B cell (primary cell): Measurements from ENCODE around the gene ARHGAP6. TPM values are rescaled to one million over a fixed set of nuclear protein-coding genes. Genes with fewer than 3 reads are reported as not detected.

Experiments
- ATAC-seq: fragments of 200-7000 bp; cut with Tn5 transposase; one replicate; pipeline ENCODE4 v1.10.0; 2021; ENCODE audit warnings: low read depth, mild to moderate bottlenecking, moderate number of reproducible peaks, moderate library complexity
- CTCF ChIA-PET: fragments of 350-600 bp; sonication (Branson Sonifier 250); formaldehyde crosslinking; loops from one replicate; lab custom pipeline; 2021; ENCODE audit warnings: antibody characterized with exemption, inconsistent platforms; lab: Charles Lee
- POLR2A ChIA-PET: fragments of 350-600 bp; sonication (Branson Sonifier 250); formaldehyde crosslinking; loops from one replicate; lab custom pipeline; 2021; ENCODE audit warnings: antibody characterized with exemption; lab: Charles Lee
- DNase-seq: peaks from one replicate; pipeline ENCODE4 v3.0.0; 2013
- H2AFZ ChIP-seq: 2 replicates; pipeline ENCODE4 v1.6.1; 2012; ENCODE audit warnings: mild to moderate bottlenecking, low read depth, low read length; ENCODE audit not compliant: insufficient read depth, poor library complexity, severe bottlenecking
- H3K27ac ChIP-seq, 2 donors: 1 replicate in 1 of 2; 2 replicates in 1 of 2; pipeline ENCODE4 v1.5.1; 2012 to 2013; ENCODE audit warnings: low read length in 2 of 2, mild to moderate bottlenecking in 2 of 2, moderate library complexity in 1 of 2
- H3K27me3 ChIP-seq, 4 experiments: fragments of 200-600 bp in 1 of 4; sonication (generic) in 1 of 4; replicated peaks in 1 of 4; 1 replicate in 2 of 4; 2 replicates in 2 of 4; pipeline versions ENCODE4 v1.6.1 to v1.7.0; 2013 to 2016; ENCODE audit warnings: low read length in 3 of 4, mild to moderate bottlenecking in 2 of 4, mixed read lengths in 1 of 4, moderate library complexity in 1 of 4; ENCODE audit not compliant: insufficient read depth in 4 of 4, control insufficient read depth in 3 of 4; ENCODE audit errors: control extremely low read depth in 1 of 4
- H3K36me3 ChIP-seq, 2 experiments: replicated peaks in 1 of 2; 1 replicate in 1 of 2; 2 replicates in 1 of 2; pipeline versions ENCODE4 v1.6.1 to v1.7.1; 2013; ENCODE audit warnings: low read length in 1 of 2; ENCODE audit not compliant: insufficient read depth in 2 of 2, control insufficient read depth in 1 of 2; ENCODE audit errors: control extremely low read depth in 1 of 2, extremely low read depth in 1 of 2
- H3K4me1 ChIP-seq, 2 donors: fragments of 200-600 bp in 1 of 2; sonication (generic) in 1 of 2; 1 replicate in 1 of 2; 2 replicates in 1 of 2; pipeline versions ENCODE4 v1.5.1 to v1.6.1; 2013 to 2017; ENCODE audit warnings: low read length in 2 of 2; ENCODE audit not compliant: control insufficient read depth in 2 of 2, insufficient read depth in 2 of 2
- H3K4me2 ChIP-seq: replicated peaks from 2 replicates; pipeline ENCODE3; 2012; ENCODE audit warnings: mild to moderate bottlenecking, low read depth, low read length; ENCODE audit not compliant: poor library complexity, severe bottlenecking
- H3K4me3 ChIP-seq, 5 experiments: fragments of 200-600 bp in 1 of 5; sonication (generic) in 1 of 5; 1 replicate in 3 of 5; 2 replicates in 2 of 5; pipeline versions ENCODE4 v1.5.1 to v1.7.0; 2011 to 2016; ENCODE audit warnings: low read length in 4 of 5, mild to moderate bottlenecking in 4 of 5, low read depth in 2 of 5, control low read depth in 1 of 5, moderate library complexity in 1 of 5; ENCODE audit not compliant: insufficient read depth in 1 of 5; ENCODE audit errors: control extremely low read depth in 1 of 5, extremely low read depth in 1 of 5
- H3K79me2 ChIP-seq: fragments of 200-600 bp; sonication (generic); one replicate; pipeline ENCODE4 v1.6.0; 2016; ENCODE audit warnings: low read length; ENCODE audit not compliant: control insufficient read depth, insufficient read depth
- H3K9ac ChIP-seq: fragments of 200-600 bp; sonication (generic); 2 replicates; pipeline ENCODE4 v1.6.1; 2017; ENCODE audit warnings: mild to moderate bottlenecking, low read length, moderate library complexity
- H3K9me3 ChIP-seq, 3 donors: one replicate each; pipeline versions ENCODE4 v1.6.1 to v1.7.1; 2013; ENCODE audit warnings: low read length in 2 of 3; ENCODE audit not compliant: control insufficient read depth in 2 of 3, insufficient read depth in 1 of 3; ENCODE audit errors: control extremely low read depth in 1 of 3
- H4K20me1 ChIP-seq: 2 replicates; pipeline ENCODE4 v1.6.0; 2012; ENCODE audit warnings: mild to moderate bottlenecking, low read length; ENCODE audit not compliant: insufficient read depth, control insufficient read depth, poor library complexity, severe bottlenecking
- H3K27ac Mint-ChIP-seq: one replicate; pipeline ENCODE4 v1.8.0; 2021; ENCODE audit warnings: mixed read lengths
- H3K27me3 Mint-ChIP-seq: one replicate; pipeline ENCODE4 v1.8.0; 2021; ENCODE audit warnings: mixed read lengths
- H3K4me1 Mint-ChIP-seq: one replicate; pipeline ENCODE4 v1.8.0; 2021; ENCODE audit warnings: mixed read lengths
- H3K4me3 Mint-ChIP-seq: one replicate; pipeline ENCODE4 v1.8.0; 2021; ENCODE audit warnings: mixed read lengths
- H3K9me3 Mint-ChIP-seq: one replicate; pipeline ENCODE4 v1.8.0; 2022; ENCODE audit warnings: mixed read lengths; ENCODE audit not compliant: insufficient read depth
- EZH2 ChIP-seq: IDR thresholded peaks from 2 replicates; pipeline ENCODE4 v1.6.1; 2012; ENCODE audit warnings: borderline replicate concordance, low read depth, mild to moderate bottlenecking, moderate library complexity, low read length; ENCODE audit not compliant: insufficient read depth, poor library complexity, severe bottlenecking
- WGBS: methylation state at CpG from one replicate; pipeline ENCODE4 v1.1.5; 2013; ENCODE audit warnings: missing lambda C conversion rate; ENCODE audit not compliant: insufficient coverage; 5-methylcytosine and 5-hydroxymethylcytosine counted together
- intact Hi-C: fragments of 100-400 bp; cut with micrococcal nuclease; formaldehyde crosslinking; loops from one replicate; pipeline ENCODE4 v1.10.0; 2022
- polyA plus RNA-seq: library from polyadenylated mRNA; depleted of rRNA; stranded (reverse); fragments of >200 nt; gene quantifications from 2 replicates; pipeline ENCODE4 v1.2.3, GENCODE V29; 2012
- total RNA-seq, 2 donors: library from RNA; stranded (reverse); fragments of 120-200 nt in 1 of 2; gene quantifications; 1 replicate in 1 of 2; 2 replicates in 1 of 2; pipeline versions ENCODE4 v1.2.3 to v1.2.4, GENCODE V29; 2013 to 2022
- TF ChIP-seq, protein P1 (sequence below): fragments of 200-600 bp; IDR thresholded peaks from one replicate; pipeline ENCODE4 v1.8.0; 2022; ENCODE audit warnings: antibody characterized with exemption, mild to moderate bottlenecking

Gene ARHGAP6
- total and polyA plus RNA-seq, 2 donors (not counting 1 experiment from before 2014, with no cell fraction given) = 1.6 to 2.6 TPM

DNA sequence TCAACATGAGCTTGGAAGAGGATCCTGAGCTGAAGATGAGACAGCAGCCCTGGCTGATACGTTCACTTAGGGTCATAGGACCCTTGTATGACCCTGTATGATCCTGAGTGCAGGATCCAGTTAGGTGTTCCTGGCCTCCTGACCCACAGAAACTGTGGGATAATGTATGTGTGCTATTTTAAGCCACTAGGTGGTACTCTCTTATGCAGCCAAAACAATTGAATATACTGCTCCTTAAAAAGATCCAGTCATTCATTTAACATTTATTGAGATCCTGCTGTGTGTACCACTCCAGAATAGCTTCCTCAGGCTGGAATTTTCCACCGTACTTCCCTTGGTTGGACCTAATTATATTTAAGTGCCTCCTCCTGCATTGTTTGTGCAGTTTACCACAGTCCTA, 205.4 kb downstream of the ARHGAP6 start:
- CTCF ChIA-PET = no interaction called here
- Histone ChIP-seq H2AFZ (no peak overlapping the region), H3K27ac (no peak overlapping the region), H3K4me2 (no peak overlapping the region), H4K20me1 (no peaks in the 10 kb centered on the region), H3K9me3 (no peaks in the 10 kb centered on the region), H3K27me3 (no peaks in the 10 kb centered on the region), H3K4me1 (no peaks in the 10 kb centered on the region), H3K9ac (no peak overlapping the region), H3K79me2 (no peaks in the 10 kb centered on the region), H3K36me3 (no peaks in the 10 kb centered on the region), H3K4me3 (no peak overlapping the region)
- Mint-ChIP-seq H3K9me3 (no peaks in the 10 kb centered on the region), H3K4me3 (no peak overlapping the region), H3K4me1 (no peaks in the 10 kb centered on the region), H3K27ac (no peak overlapping the region), H3K27me3 (peaks cover 2% of the 10 kb centered on the region)
- intact Hi-C loops = no loop called here
- ATAC-seq (no peak), DNase-seq (no peak)
- POLR2A ChIA-PET = no interaction called here
- no CpG with 5 or more reads among the region's 2 CpGs for WGBS
- no peak for TF ChIP-seq EZH2
- TF ChIP-seq, protein P1, sequence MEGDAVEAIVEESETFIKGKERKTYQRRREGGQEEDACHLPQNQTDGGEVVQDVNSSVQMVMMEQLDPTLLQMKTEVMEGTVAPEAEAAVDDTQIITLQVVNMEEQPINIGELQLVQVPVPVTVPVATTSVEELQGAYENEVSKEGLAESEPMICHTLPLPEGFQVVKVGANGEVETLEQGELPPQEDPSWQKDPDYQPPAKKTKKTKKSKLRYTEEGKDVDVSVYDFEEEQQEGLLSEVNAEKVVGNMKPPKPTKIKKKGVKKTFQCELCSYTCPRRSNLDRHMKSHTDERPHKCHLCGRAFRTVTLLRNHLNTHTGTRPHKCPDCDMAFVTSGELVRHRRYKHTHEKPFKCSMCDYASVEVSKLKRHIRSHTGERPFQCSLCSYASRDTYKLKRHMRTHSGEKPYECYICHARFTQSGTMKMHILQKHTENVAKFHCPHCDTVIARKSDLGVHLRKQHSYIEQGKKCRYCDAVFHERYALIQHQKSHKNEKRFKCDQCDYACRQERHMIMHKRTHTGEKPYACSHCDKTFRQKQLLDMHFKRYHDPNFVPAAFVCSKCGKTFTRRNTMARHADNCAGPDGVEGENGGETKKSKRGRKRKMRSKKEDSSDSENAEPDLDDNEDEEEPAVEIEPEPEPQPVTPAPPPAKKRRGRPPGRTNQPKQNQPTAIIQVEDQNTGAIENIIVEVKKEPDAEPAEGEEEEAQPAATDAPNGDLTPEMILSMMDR = no peak

DNA sequence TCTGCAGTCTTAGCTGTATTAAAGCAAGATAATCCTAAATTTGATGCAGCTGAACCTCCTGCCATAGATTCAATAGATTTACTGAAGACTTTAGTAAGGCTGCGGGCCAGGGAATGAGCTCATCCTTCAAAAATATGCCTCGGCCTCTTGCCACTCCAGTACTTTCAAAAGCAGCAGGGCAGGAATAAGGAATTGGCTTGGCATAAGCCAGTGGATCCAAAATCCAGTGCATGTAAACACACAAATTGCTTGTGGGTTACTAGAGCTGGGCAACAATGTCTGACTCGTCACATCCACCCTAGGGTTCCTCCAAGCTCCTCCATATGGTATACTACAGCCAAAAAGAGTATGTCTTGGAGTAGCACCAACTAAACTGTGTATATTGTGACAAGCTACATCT, 207.6 kb downstream of the ARHGAP6 start:
- 100% methylated on average over 1 of the region's 3 CpGs for WGBS
- no peak overlapping the region for H2AFZ ChIP-seq
- H3K79me2 ChIP-seq = no peaks in the 10 kb centered on the region
- DNase-seq = no peak
- TF ChIP-seq, protein P1 = no peak
- TF ChIP-seq EZH2 = no peak
- no peak for ATAC-seq
- CTCF ChIA-PET = no interaction called here
- no peaks in the 10 kb centered on the region for H4K20me1 ChIP-seq
- H3K4me2 ChIP-seq = no peak overlapping the region
- POLR2A ChIA-PET = no interaction called here
- no peaks in the 10 kb centered on the region for H3K27me3 ChIP-seq
- Mint-ChIP-seq H3K27me3 (peaks cover 2% of the 10 kb centered on the region), H3K9me3 (no peaks in the 10 kb centered on the region), H3K27ac (no peak overlapping the region), H3K4me3 (no peak overlapping the region), H3K4me1 (no peaks in the 10 kb centered on the region)
- H3K9ac ChIP-seq = no peak overlapping the region
- H3K27ac ChIP-seq = no peak overlapping the region
- no peaks in the 10 kb centered on the region for H3K36me3 ChIP-seq
- H3K4me1 ChIP-seq = no peaks in the 10 kb centered on the region
- H3K9me3 ChIP-seq = no peaks in the 10 kb centered on the region
- intact Hi-C loops = no loop called here
- no peak overlapping the region for H3K4me3 ChIP-seq
